ENCODE results near the gene MAP3K5. TPM values are rescaled to one million over a fixed set of nuclear protein-coding genes. Genes with fewer than 3 reads are reported as not detected.

MAP3K5 gene
- total and polyA plus RNA-seq, 2 donors (not counting 1 experiment from before 2014, with no cell fraction given): 10.9 to 62.6 TPM

GRCh38 chr6:136564180-136564579, 228.1 kb downstream of the MAP3K5 start:
- H3K36me3 ChIP-seq (ENCODE audit: control insufficient read depth, insufficient read depth, low read length): no peaks in the 10 kb centered on the region
- H3K27me3 ChIP-seq (ENCODE audit: control insufficient read depth, insufficient read depth, low read length): no peaks in the 10 kb centered on the region
- no peak for TF ChIP-seq CTCF (conservative IDR thresholded peaks at IDR 0.05 in 1 of 2, IDR thresholded peaks at IDR 0.05 in 1 of 2; ENCODE audit: low read depth in 1 of 2, low read length in 2 of 2)
- no peak for TF ChIP-seq EZH2 (IDR thresholded peaks at IDR 0.05; ENCODE audit: low read length, missing control alignments)
- no peak overlapping the region for H3K4me3 ChIP-seq (replicated peaks in 1 of 4; ENCODE audit: control extremely low read depth in 1 of 4, insufficient read depth in 1 of 4, low read depth in 3 of 4, low read length in 4 of 4)
- H3K9me3 ChIP-seq (ENCODE audit: control insufficient read depth, insufficient read depth, low read depth, low read length): no peaks in the 10 kb centered on the region
- H3K27ac ChIP-seq (ENCODE audit: insufficient read depth, low read length): no peak overlapping the region
- H2AFZ ChIP-seq (ENCODE audit: low read length): no peak overlapping the region
- H3K4me2 ChIP-seq (ENCODE audit: extremely low read depth, insufficient read depth, low read length): no peak overlapping the region
- H4K20me1 ChIP-seq (ENCODE audit: control insufficient read depth, extremely low read depth, insufficient read depth, low read length): no peaks in the 10 kb centered on the region
- H3K4me1 ChIP-seq (ENCODE audit: control insufficient read depth, extremely low read depth, insufficient read depth, low read length): peaks cover 4% of the 10 kb centered on the region
- no peak for DNase-seq (ENCODE audit: low read depth in 2 of 2)
- H3K79me2 ChIP-seq (ENCODE audit: control insufficient read depth, insufficient read depth, low read length): no peaks in the 10 kb centered on the region
- H3K9ac ChIP-seq (ENCODE audit: insufficient read depth, low read length): no peak overlapping the region

GRCh38 chr6:136563386-136564152, 228.7 kb downstream of the MAP3K5 start:
- no peaks in the 10 kb centered on the region for H4K20me1 ChIP-seq (ENCODE audit: control insufficient read depth, extremely low read depth, insufficient read depth, low read length)
- H3K79me2 ChIP-seq (ENCODE audit: control insufficient read depth, insufficient read depth, low read length): no peaks in the 10 kb centered on the region
- H3K4me1 ChIP-seq (ENCODE audit: control insufficient read depth, extremely low read depth, insufficient read depth, low read length): peaks cover 4% of the 10 kb centered on the region
- H3K4me3 ChIP-seq (replicated peaks in 1 of 4; ENCODE audit: control extremely low read depth in 1 of 4, insufficient read depth in 1 of 4, low read depth in 3 of 4, low read length in 4 of 4): no peak overlapping the region
- H3K27ac ChIP-seq (ENCODE audit: insufficient read depth, low read length): no peak overlapping the region
- H3K4me2 ChIP-seq (ENCODE audit: extremely low read depth, insufficient read depth, low read length): no peak overlapping the region
- H3K9ac ChIP-seq (ENCODE audit: insufficient read depth, low read length): no peak overlapping the region
- H3K36me3 ChIP-seq (ENCODE audit: control insufficient read depth, insufficient read depth, low read length): no peaks in the 10 kb centered on the region
- H2AFZ ChIP-seq (ENCODE audit: low read length): no peak overlapping the region
- no peaks in the 10 kb centered on the region for H3K9me3 ChIP-seq (ENCODE audit: control insufficient read depth, insufficient read depth, low read depth, low read length)
- H3K27me3 ChIP-seq (ENCODE audit: control insufficient read depth, insufficient read depth, low read length): no peaks in the 10 kb centered on the region
- TF ChIP-seq EZH2 (IDR thresholded peaks at IDR 0.05; ENCODE audit: low read length, missing control alignments): no peak
- no peak for TF ChIP-seq CTCF (conservative IDR thresholded peaks at IDR 0.05 in 1 of 2, IDR thresholded peaks at IDR 0.05 in 1 of 2; ENCODE audit: low read depth in 1 of 2, low read length in 2 of 2)
- DNase-seq (ENCODE audit: low read depth in 2 of 2): no peak

GRCh38 chr6:136562211-136562610, 230.1 kb downstream of the MAP3K5 start:
- no peaks in the 10 kb centered on the region for H3K36me3 ChIP-seq (ENCODE audit: control insufficient read depth, insufficient read depth, low read length)
- DNase-seq (ENCODE audit: low read depth in 2 of 2): no peak
- H3K27me3 ChIP-seq (ENCODE audit: control insufficient read depth, insufficient read depth, low read length): no peaks in the 10 kb centered on the region
- H3K4me2 ChIP-seq (ENCODE audit: extremely low read depth, insufficient read depth, low read length): no peak overlapping the region
- no peak overlapping the region for H3K27ac ChIP-seq (ENCODE audit: insufficient read depth, low read length)
- H3K4me1 ChIP-seq (ENCODE audit: control insufficient read depth, extremely low read depth, insufficient read depth, low read length): no peaks in the 10 kb centered on the region
- no peak overlapping the region for H2AFZ ChIP-seq (ENCODE audit: low read length)
- no peaks in the 10 kb centered on the region for H4K20me1 ChIP-seq (ENCODE audit: control insufficient read depth, extremely low read depth, insufficient read depth, low read length)
- H3K9ac ChIP-seq (ENCODE audit: insufficient read depth, low read length): no peak overlapping the region
- no peak overlapping the region for H3K4me3 ChIP-seq (replicated peaks in 1 of 4; ENCODE audit: control extremely low read depth in 1 of 4, insufficient read depth in 1 of 4, low read depth in 3 of 4, low read length in 4 of 4)
- no peak for TF ChIP-seq CTCF (conservative IDR thresholded peaks at IDR 0.05 in 1 of 2, IDR thresholded peaks at IDR 0.05 in 1 of 2; ENCODE audit: low read depth in 1 of 2, low read length in 2 of 2)
- no peak for TF ChIP-seq EZH2 (IDR thresholded peaks at IDR 0.05; ENCODE audit: low read length, missing control alignments)
- no peaks in the 10 kb centered on the region for H3K9me3 ChIP-seq (ENCODE audit: control insufficient read depth, insufficient read depth, low read depth, low read length)
- no peaks in the 10 kb centered on the region for H3K79me2 ChIP-seq (ENCODE audit: control insufficient read depth, insufficient read depth, low read length)
